Esophagus muscularis mucosa (tissue), 4 donors: Measurements from ENCODE around the gene PTPRN2. TPM values are rescaled to one million over a fixed set of nuclear protein-coding genes. Genes with fewer than 3 reads are reported as not detected.

Experiments used
- DNase-seq: peaks from one replicate; pipeline ENCODE4 v3.0.0-alpha.2; 2017; ENCODE audit errors: extremely low spot score
- H3K27ac ChIP-seq, 4 donors: fragments of 200-600 bp; sonication (generic); replicated peaks in 1 of 4; 1 replicate in 3 of 4; 2 replicates in 1 of 4; pipeline ENCODE4 v1.5.1; 2016 to 2019; ENCODE audit warnings: mild to moderate bottlenecking in 1 of 4
- H3K27me3 ChIP-seq, 4 donors: fragments of 200-600 bp; sonication (generic); one replicate each; pipeline versions ENCODE4 v1.5.1 to v1.6.0; 2016 to 2019
- H3K36me3 ChIP-seq, 4 donors: fragments of 200-600 bp; sonication (generic); one replicate each; pipeline ENCODE4 v1.5.1; 2016 to 2019
- H3K4me1 ChIP-seq, 4 donors: fragments of 200-600 bp; sonication (generic); one replicate each; pipeline ENCODE4 v1.5.1; 2016 to 2019
- H3K4me3 ChIP-seq, 4 donors: fragments of 200-600 bp; sonication (generic); 1 replicate in 2 of 4; 2 replicates in 2 of 4; pipeline ENCODE4 v1.5.1; 2016 to 2019; ENCODE audit warnings: mild to moderate bottlenecking in 4 of 4, moderate library complexity in 1 of 4
- H3K9me3 ChIP-seq, 4 donors: fragments of 200-600 bp; sonication (generic); 1 replicate in 3 of 4; 2 replicates in 1 of 4; pipeline ENCODE4 v1.5.1; 2016 to 2019
- CTCF ChIP-seq, 3 experiments: fragments of 200-600 bp in 2 of 3; fragments of 450-650 bp in 1 of 3; sonication (generic) in 2 of 3; IDR thresholded peaks; one replicate each; pipeline ENCODE4 v1.5.1; 2017 to 2019; ENCODE audit warnings: antibody characterized with exemption in 3 of 3, mild to moderate bottlenecking in 2 of 3, moderate library complexity in 1 of 3
- EP300 ChIP-seq: sonication (generic); formaldehyde crosslinking; IDR thresholded peaks from one replicate; pipeline ENCODE4 v1.6.1; 2017; ENCODE audit warnings: antibody characterized with exemption
- POLR2A ChIP-seq: fragments of 450-650 bp; IDR thresholded peaks from one replicate; pipeline ENCODE4 v1.6.1; 2017; ENCODE audit warnings: antibody characterized with exemption, moderate library complexity, mild to moderate bottlenecking, low read depth
- POLR2AphosphoS5 ChIP-seq, 2 donors: sonication (generic); formaldehyde crosslinking; IDR thresholded peaks; one replicate each; pipeline ENCODE4 v1.6.1; 2017; ENCODE audit warnings: antibody characterized with exemption in 2 of 2
- WGBS: methylation state at CpG from one replicate; pipeline ENCODE4 v1.1.5; 2018; 5-methylcytosine and 5-hydroxymethylcytosine counted together
- intact Hi-C: fragments of 100-400 bp; cut with DNase I; formaldehyde crosslinking; loops from one replicate; pipeline ENCODE4 v1.15.1; 2023
- total RNA-seq, 4 donors: library from RNA; depleted of rRNA; stranded (reverse); fragments of >200 nt; gene quantifications; one replicate each; pipeline versions ENCODE4 v1.1.0 to v1.2.1, GENCODE V29; 2016

Gene PTPRN2
- total RNA-seq, 4 donors from 2014 or later = 2.1 to 3.1 (median 3.1) TPM

GRCh38 chr7:157709531-157710251, 877.9 kb downstream of the PTPRN2 start:
- H3K36me3 ChIP-seq = no peaks in the 10 kb centered on the region
- H3K27me3 ChIP-seq = peaks cover 0 to 27% (median 0%) of the 10 kb centered on the region in 4 donors
- DNase-seq = no peak
- 88% methylated on average over 22 of the region's 26 CpGs for WGBS
- H3K4me3 ChIP-seq = no peak overlapping the region
- intact Hi-C loops = no loop called here
- no peaks in the 10 kb centered on the region for H3K9me3 ChIP-seq
- no peaks in the 10 kb centered on the region for H3K4me1 ChIP-seq
- no peak overlapping the region for H3K27ac ChIP-seq
- TF ChIP-seq POLR2AphosphoS5 (IDR thresholded peaks at IDR 0.05) (no peak), EP300 (no peak), CTCF (IDR thresholded peaks at IDR 0.05) (no peak), POLR2A (no peak)

- 64% methylated on average over 9 of the region's 9 CpGs for WGBS
- H3K9me3 ChIP-seq = no peaks in the 10 kb centered on the region
- no peaks in the 10 kb centered on the region for H3K4me1 ChIP-seq
- peaks cover 0 to 34% (median 0%) of the 10 kb centered on the region in 4 donors for H3K27me3 ChIP-seq
- intact Hi-C loops = no loop called here
- H3K4me3 ChIP-seq = no peak overlapping the region
- H3K36me3 ChIP-seq = no peaks in the 10 kb centered on the region
- H3K27ac ChIP-seq = no peak overlapping the region
- no peak for DNase-seq
- TF ChIP-seq EP300 (no peak), POLR2A (no peak), POLR2AphosphoS5 (IDR thresholded peaks at IDR 0.05) (no peak), CTCF (IDR thresholded peaks at IDR 0.05) (no peak)
Measured at GRCh38 chr7:157708919-157709295, 878.7 kb downstream of the PTPRN2 start.

GRCh38 chr7:157707983-157708918, 879.4 kb downstream of the PTPRN2 start:
- H3K27me3 ChIP-seq = peaks cover 0 to 41% (median under 1%) of the 10 kb centered on the region in 4 donors
- H3K4me1 ChIP-seq = no peaks in the 10 kb centered on the region
- intact Hi-C loops = no loop called here
- no peak for DNase-seq
- H3K36me3 ChIP-seq = no peaks in the 10 kb centered on the region
- whole genome bisulfite sequencing = 68% methylated on average over 23 of the region's 23 CpGs
- H3K9me3 ChIP-seq = no peaks in the 10 kb centered on the region
- H3K27ac ChIP-seq = no peak overlapping the region
- TF ChIP-seq POLR2A (no peak), EP300 (no peak)
- H3K4me3 ChIP-seq = no peak overlapping the region

- Histone ChIP-seq H3K4me1 (no peaks in the 10 kb centered on the region), H3K9me3 (no peaks in the 10 kb centered on the region), H3K27ac (no peak overlapping the region), H3K4me3 (no peak overlapping the region), H3K36me3 (no peaks in the 10 kb centered on the region), H3K27me3 (peaks cover 0 to 72% (median 2%) of the 10 kb centered on the region in 4 donors)
- intact Hi-C loops = no loop called here
- no peak for DNase-seq
- no peak for TF ChIP-seq POLR2A
- no peak for TF ChIP-seq EP300
- no peak for TF ChIP-seq CTCF (IDR thresholded peaks at IDR 0.05)
- TF ChIP-seq POLR2AphosphoS5 (IDR thresholded peaks at IDR 0.05) = no peak
- WGBS = 82% methylated on average over 9 of the region's 9 CpGs
Measured at GRCh38 chr7:157704365-157704764, 883.3 kb downstream of the PTPRN2 start.

- Histone ChIP-seq H3K36me3 (no peaks in the 10 kb centered on the region), H3K27ac (no peak overlapping the region), H3K4me3 (no peak overlapping the region), H3K4me1 (no peaks in the 10 kb centered on the region), H3K9me3 (no peaks in the 10 kb centered on the region), H3K27me3 (peaks cover 0 to 75% (median 2%) of the 10 kb centered on the region in 4 donors)
- no peak for TF ChIP-seq POLR2AphosphoS5 (IDR thresholded peaks at IDR 0.05)
- TF ChIP-seq POLR2A = no peak
- no peak for TF ChIP-seq CTCF (IDR thresholded peaks at IDR 0.05)
- TF ChIP-seq EP300 = no peak
- WGBS = 80% methylated on average over 11 of the region's 21 CpGs
- intact Hi-C loops = no loop called here
- no peak for DNase-seq
Measured at GRCh38 chr7:157703534-157704195, 884.0 kb downstream of the PTPRN2 start.
